ENCODE measurements around the gene PFDN6.

The PFDN6 gene

GRCh38 chr6:33298773-33299236 lies 9.4 kb downstream of the PFDN6 start, which contains the start of gene RGL2:
Gene RGL2, minus strand, starts transcription at chr6:33298942. Its CDS starts 332 bp downstream, at chr6:33298610.
- ChIA-PET POLR2A (interaction anchor here (1.0 to 2.0 kb wide), 9 partner anchors 8 to 46 kb away, joined by 3 to 18 read pairs (median 6); partner anchors contain the start of genes B3GALT4, PFDN6, RPS18 and TAPBP), CTCF (interaction anchor here (0.8 to 5.8 kb wide), 9 partner anchors 10 to 128 kb away, joined by 3 to 96 read pairs (median 5); partner anchors contain the start of genes B3GALT4, PFDN6, RPS18 and TAPBP)
- peaks cover 0 to 31% (median 27%) of the 10 kb centered on the region in 4 experiments for H3K4me1 ChIP-seq (ENCODE audit: control extremely low read depth in 1 of 4, control insufficient read depth in 4 of 4, insufficient read depth in 4 of 4, low read length in 3 of 4)
- peak within 1 kb of the TSS; percentile 62 to 94 (median 87) for H3K4me3 ChIP-seq (ENCODE audit: control insufficient read depth in 1 of 7, extremely low read depth in 1 of 7, insufficient read depth in 4 of 7, low read depth in 2 of 7, low read length in 6 of 7)
- peak in 2 of 3 donors; percentile 84 to 88 for DNase-seq
- peak within 1 kb of the TSS; percentile 81 to 93 for H3K27ac ChIP-seq (ENCODE audit: insufficient read depth in 1 of 2, low read depth in 1 of 2, low read length in 2 of 2, poor library complexity in 1 of 2, severe bottlenecking in 2 of 2)
- no peaks in the 10 kb centered on the region for H3K9me3 ChIP-seq (ENCODE audit: control extremely low read depth in 1 of 5, control insufficient read depth in 4 of 5, insufficient read depth in 2 of 5, low read depth in 1 of 5, low read length in 4 of 5)
- no peaks in the 10 kb centered on the region for H3K27me3 ChIP-seq (replicated peaks in 2 of 5; ENCODE audit: control insufficient read depth in 4 of 5, insufficient read depth in 5 of 5, low read length in 4 of 5)
- peaks cover 8 to 49% (median 38%) of the 10 kb centered on the region in 4 experiments for H3K36me3 ChIP-seq (ENCODE audit: control insufficient read depth in 4 of 4, insufficient read depth in 4 of 4, low read length in 3 of 4)
- under 1% methylated on average over 26 of the region's 34 CpGs for WGBS (ENCODE audit: insufficient coverage)

- H3K9me3 ChIP-seq (ENCODE audit: control extremely low read depth in 1 of 5, control insufficient read depth in 4 of 5, insufficient read depth in 2 of 5, low read depth in 1 of 5, low read length in 4 of 5), result no peaks in the 10 kb centered on the region
- ChIA-PET CTCF (interaction anchor here (0.8 to 5.8 kb wide), 13 partner anchors 10 to 130 kb away, joined by 3 to 96 read pairs (median 4); partner anchors contain the start of genes B3GALT4, PFDN6, RPS18 and TAPBP), POLR2A (interaction anchor here (1.0 to 2.0 kb wide), 10 partner anchors 8 to 50 kb away, joined by 3 to 18 read pairs (median 6); partner anchors contain the start of genes B3GALT4, PFDN6, RPS18 and TAPBP)
- WGBS (ENCODE audit: insufficient coverage), result 0% methylated on average over 45 of the region's 54 CpGs
- H3K4me3 ChIP-seq (ENCODE audit: control insufficient read depth in 1 of 7, extremely low read depth in 1 of 7, insufficient read depth in 4 of 7, low read depth in 2 of 7, low read length in 6 of 7), result peak overlapping the region; percentile 62 to 94 (median 87)
- peaks cover 11 to 50% (median 39%) of the 10 kb centered on the region in 4 experiments for H3K36me3 ChIP-seq (ENCODE audit: control insufficient read depth in 4 of 4, insufficient read depth in 4 of 4, low read length in 3 of 4)
- peak overlapping the region; percentile 81 to 93 for H3K27ac ChIP-seq (ENCODE audit: insufficient read depth in 1 of 2, low read depth in 1 of 2, low read length in 2 of 2, poor library complexity in 1 of 2, severe bottlenecking in 2 of 2)
- DNase-seq, result peak; percentile 92 to 97 (median 97)
- H3K4me1 ChIP-seq (ENCODE audit: control extremely low read depth in 1 of 4, control insufficient read depth in 4 of 4, insufficient read depth in 4 of 4, low read length in 3 of 4), result peaks cover 0 to 31% (median 27%) of the 10 kb centered on the region in 4 experiments
- H3K27me3 ChIP-seq (replicated peaks in 2 of 5; ENCODE audit: control insufficient read depth in 4 of 5, insufficient read depth in 5 of 5, low read length in 4 of 5), result no peaks in the 10 kb centered on the region
These were observed 10.0 kb downstream of the PFDN6 start for GRCh38 chr6:33299237-33299944.

DNA sequence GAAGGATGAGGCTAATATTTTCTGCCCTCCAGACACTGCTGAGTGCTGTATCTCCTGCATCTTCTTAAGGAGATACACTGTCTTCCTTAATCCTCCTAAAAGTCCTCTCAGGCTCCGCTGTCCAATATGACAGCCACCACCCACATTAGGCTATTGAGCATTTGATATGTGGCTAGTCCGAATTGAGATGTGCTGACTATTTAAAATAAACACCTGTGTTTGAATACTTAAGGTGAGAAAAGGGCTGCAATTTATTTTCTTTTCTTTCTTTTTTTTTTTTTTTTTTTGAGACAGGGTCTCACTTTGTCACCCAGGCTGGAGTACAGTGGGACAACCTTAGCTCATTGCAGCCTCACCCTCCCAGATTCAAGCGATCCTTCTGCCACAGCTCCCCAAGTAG lies 12.5 kb downstream of the PFDN6 start:
- peaks cover 0 to 30% (median 26%) of the 10 kb centered on the region in 4 experiments for H3K4me1 ChIP-seq (ENCODE audit: control extremely low read depth in 1 of 4, control insufficient read depth in 4 of 4, insufficient read depth in 4 of 4, low read length in 3 of 4)
- no CpG with 5 or more reads among the region's 3 CpGs for WGBS (ENCODE audit: insufficient coverage)
- H3K27ac ChIP-seq (ENCODE audit: insufficient read depth in 1 of 2, low read depth in 1 of 2, low read length in 2 of 2, poor library complexity in 1 of 2, severe bottlenecking in 2 of 2), result no peak overlapping the region
- no peaks in the 10 kb centered on the region for H3K9me3 ChIP-seq (ENCODE audit: control extremely low read depth in 1 of 5, control insufficient read depth in 4 of 5, insufficient read depth in 2 of 5, low read depth in 1 of 5, low read length in 4 of 5)
- peaks cover 13 to 51% (median 38%) of the 10 kb centered on the region in 4 experiments for H3K36me3 ChIP-seq (ENCODE audit: control insufficient read depth in 4 of 4, insufficient read depth in 4 of 4, low read length in 3 of 4)
- POLR2A ChIA-PET, result no interaction called here
- no peaks in the 10 kb centered on the region for H3K27me3 ChIP-seq (replicated peaks in 2 of 5; ENCODE audit: control insufficient read depth in 4 of 5, insufficient read depth in 5 of 5, low read length in 4 of 5)
- CTCF ChIA-PET, result interaction anchor here (1.1 to 2.4 kb wide), 4 partner anchors 10 to 117 kb away, joined by 3 to 19 read pairs (median 8); partner anchors contain the start of gene B3GALT4
- H3K4me3 ChIP-seq (ENCODE audit: control insufficient read depth in 1 of 7, extremely low read depth in 1 of 7, insufficient read depth in 4 of 7, low read depth in 2 of 7, low read length in 6 of 7), result no peak overlapping the region
- DNase-seq, result no peak

GRCh38 chr6:33304216-33304615 lies 14.8 kb downstream of the PFDN6 start:
- no peaks in the 10 kb centered on the region for H3K9me3 ChIP-seq (ENCODE audit: control extremely low read depth in 1 of 5, control insufficient read depth in 4 of 5, insufficient read depth in 2 of 5, low read depth in 1 of 5, low read length in 4 of 5)
- no peak overlapping the region for H3K4me3 ChIP-seq (ENCODE audit: control insufficient read depth in 1 of 7, extremely low read depth in 1 of 7, insufficient read depth in 4 of 7, low read depth in 2 of 7, low read length in 6 of 7)
- WGBS (ENCODE audit: insufficient coverage), result 97% methylated on average over 16 of the region's 16 CpGs
- ChIA-PET POLR2A (no interaction called here), CTCF (interaction anchor here (2.1 kb wide), 1 partner anchor 14 kb away, joined by 6 read pairs; the partner anchor contains the start of gene PFDN6)
- no peak overlapping the region for H3K27ac ChIP-seq (ENCODE audit: insufficient read depth in 1 of 2, low read depth in 1 of 2, low read length in 2 of 2, poor library complexity in 1 of 2, severe bottlenecking in 2 of 2)
- no peak for DNase-seq
- peaks cover 0 to 16% (median 13%) of the 10 kb centered on the region in 4 experiments for H3K4me1 ChIP-seq (ENCODE audit: control extremely low read depth in 1 of 4, control insufficient read depth in 4 of 4, insufficient read depth in 4 of 4, low read length in 3 of 4)
- no peaks in the 10 kb centered on the region for H3K27me3 ChIP-seq (replicated peaks in 2 of 5; ENCODE audit: control insufficient read depth in 4 of 5, insufficient read depth in 5 of 5, low read length in 4 of 5)
- peaks cover 15 to 64% (median 44%) of the 10 kb centered on the region in 4 experiments for H3K36me3 ChIP-seq (ENCODE audit: control insufficient read depth in 4 of 4, insufficient read depth in 4 of 4, low read length in 3 of 4)

DNA sequence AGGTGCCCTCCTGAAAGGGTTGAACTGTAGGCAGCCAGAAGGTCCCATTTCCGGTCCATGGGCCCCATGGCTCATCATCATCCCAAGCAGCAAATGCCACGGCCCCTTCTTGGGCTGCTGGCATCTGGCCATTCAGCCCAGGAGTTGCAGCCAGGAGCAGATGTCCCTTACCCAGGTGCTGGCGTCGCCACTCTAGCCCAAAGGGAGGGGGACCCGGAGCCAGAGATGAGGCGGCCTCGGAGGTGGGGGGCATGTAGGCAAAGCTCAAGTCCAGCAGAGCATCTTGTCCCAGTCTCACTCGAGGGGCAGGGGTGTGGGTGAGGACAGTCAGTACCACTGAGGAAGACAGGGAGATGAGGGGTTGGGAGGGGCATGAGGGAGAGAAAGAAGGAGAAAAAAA lies 15.7 kb downstream of the PFDN6 start:
- peaks cover 0 to 8% (median 7%) of the 10 kb centered on the region in 4 experiments for H3K4me1 ChIP-seq (ENCODE audit: control extremely low read depth in 1 of 4, control insufficient read depth in 4 of 4, insufficient read depth in 4 of 4, low read length in 3 of 4)
- ChIA-PET CTCF (interaction anchor here (2.1 kb wide), 1 partner anchor 15 kb away, joined by 6 read pairs; the partner anchor contains the start of gene PFDN6), POLR2A (no interaction called here)
- no peaks in the 10 kb centered on the region for H3K9me3 ChIP-seq (ENCODE audit: control extremely low read depth in 1 of 5, control insufficient read depth in 4 of 5, insufficient read depth in 2 of 5, low read depth in 1 of 5, low read length in 4 of 5)
- H3K27me3 ChIP-seq (replicated peaks in 2 of 5; ENCODE audit: control insufficient read depth in 4 of 5, insufficient read depth in 5 of 5, low read length in 4 of 5), result no peaks in the 10 kb centered on the region
- no peak for DNase-seq
- H3K36me3 ChIP-seq (ENCODE audit: control insufficient read depth in 4 of 4, insufficient read depth in 4 of 4, low read length in 3 of 4), result peaks cover 15 to 65% (median 44%) of the 10 kb centered on the region in 4 experiments
- 96% methylated on average over 8 of the region's 8 CpGs for WGBS (ENCODE audit: insufficient coverage)
- no peak overlapping the region for H3K27ac ChIP-seq (ENCODE audit: insufficient read depth in 1 of 2, low read depth in 1 of 2, low read length in 2 of 2, poor library complexity in 1 of 2, severe bottlenecking in 2 of 2)
- no peak overlapping the region for H3K4me3 ChIP-seq (ENCODE audit: control insufficient read depth in 1 of 7, extremely low read depth in 1 of 7, insufficient read depth in 4 of 7, low read depth in 2 of 7, low read length in 6 of 7)

DNA sequence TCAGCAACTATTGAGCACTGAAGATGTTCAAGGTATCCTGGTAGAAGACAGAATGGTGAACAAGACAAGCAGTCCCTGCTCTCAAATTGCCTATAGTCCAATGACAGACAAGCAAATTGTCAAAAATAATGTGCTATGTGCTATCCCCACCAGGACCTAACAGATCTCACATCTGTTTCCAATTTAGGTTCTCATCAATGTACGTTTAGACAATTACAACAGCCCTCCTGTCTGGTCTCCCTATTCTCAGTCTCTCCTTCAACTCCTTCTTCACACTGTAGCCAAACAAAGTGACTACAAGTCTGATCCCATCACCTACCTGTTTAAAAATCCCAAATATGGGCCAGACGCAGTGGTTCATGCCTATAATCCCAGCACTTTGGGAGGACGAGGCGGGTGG lies 17.0 kb downstream of the PFDN6 start:
- CTCF ChIA-PET, result interaction anchor here (1.0 to 1.3 kb wide), 2 partner anchors 12 to 29 kb away, joined by 3 read pairs; no protein-coding TSS in a partner anchor

More for the DNA sequence above, 17.0 kb downstream of the PFDN6 start:
- H3K36me3 ChIP-seq (ENCODE audit: control insufficient read depth in 4 of 4, insufficient read depth in 4 of 4, low read length in 3 of 4), result peaks cover 15 to 70% (median 48%) of the 10 kb centered on the region in 4 experiments
- no peak for DNase-seq
- H3K27ac ChIP-seq (ENCODE audit: insufficient read depth in 1 of 2, low read depth in 1 of 2, low read length in 2 of 2, poor library complexity in 1 of 2, severe bottlenecking in 2 of 2), result no peak overlapping the region
- peaks cover 0 to 3% (median 0%) of the 10 kb centered on the region in 4 experiments for H3K4me1 ChIP-seq (ENCODE audit: control extremely low read depth in 1 of 4, control insufficient read depth in 4 of 4, insufficient read depth in 4 of 4, low read length in 3 of 4)
- H3K4me3 ChIP-seq (ENCODE audit: control insufficient read depth in 1 of 7, extremely low read depth in 1 of 7, insufficient read depth in 4 of 7, low read depth in 2 of 7, low read length in 6 of 7), result no peak overlapping the region
- POLR2A ChIA-PET, result no interaction called here
- WGBS (ENCODE audit: insufficient coverage), result 100% methylated on average over 2 of the region's 4 CpGs
- H3K9me3 ChIP-seq (ENCODE audit: control extremely low read depth in 1 of 5, control insufficient read depth in 4 of 5, insufficient read depth in 2 of 5, low read depth in 1 of 5, low read length in 4 of 5), result no peaks in the 10 kb centered on the region
- H3K27me3 ChIP-seq (replicated peaks in 2 of 5; ENCODE audit: control insufficient read depth in 4 of 5, insufficient read depth in 5 of 5, low read length in 4 of 5), result no peaks in the 10 kb centered on the region

Data from common myeloid progenitor, CD34-positive (primary cell).